Heart right ventricle (tissue), 16 donors: ENCODE measurements around the gene SLC25A41. TPM values are rescaled to one million over a fixed set of nuclear protein-coding genes. Genes with fewer than 3 reads are reported as not detected.

Experiments used
- ATAC-seq, 8 donors: fragments of 200-7000 bp; cut with Tn5 transposase; one replicate each; pipeline ENCODE4 v1.9.1; 2020; ENCODE audit warnings: mild to moderate bottlenecking in 8 of 8, moderate library complexity in 8 of 8, moderate number of reproducible peaks in 1 of 8
- DNase-seq, 2 donors: peaks; one replicate each; pipeline ENCODE4 v3.0.0-alpha.2; 2020
- H3K27ac ChIP-seq, 10 donors: fragments of 200-600 bp; sonication (generic) in 2 of 10; one replicate each; pipeline versions ENCODE4 v1.5.0 to v1.8.0; 2020 to 2022; ENCODE audit warnings: mild to moderate bottlenecking in 3 of 10
- H3K27me3 ChIP-seq, 7 donors: fragments of 200-600 bp; one replicate each; pipeline ENCODE4 v1.8.0; 2021 to 2022; ENCODE audit warnings: mild to moderate bottlenecking in 2 of 7
- H3K36me3 ChIP-seq, 9 donors: fragments of 200-600 bp; sonication (generic) in 1 of 9; one replicate each; pipeline versions ENCODE4 v1.5.0 to v1.8.0; 2020 to 2022; ENCODE audit warnings: mild to moderate bottlenecking in 2 of 9
- H3K4me1 ChIP-seq, 9 donors: fragments of 200-600 bp; sonication (generic) in 1 of 9; one replicate each; pipeline versions ENCODE4 v1.5.0 to v1.8.0; 2020 to 2022; ENCODE audit warnings: mild to moderate bottlenecking in 4 of 9
- H3K4me3 ChIP-seq, 10 donors: fragments of 200-600 bp; sonication (generic) in 2 of 10; one replicate each; pipeline versions ENCODE4 v1.5.0 to v1.8.0; 2020 to 2022; ENCODE audit warnings: mild to moderate bottlenecking in 7 of 10, moderate library complexity in 2 of 10
- H3K9me3 ChIP-seq, 11 donors: fragments of 200-600 bp in 10 of 11; sonication (generic) in 2 of 11; one replicate each; pipeline versions ENCODE4 v1.5.0 to v1.8.0; 2013 to 2022; ENCODE audit warnings: mild to moderate bottlenecking in 2 of 11, control low read depth in 1 of 11, moderate library complexity in 1 of 11
- WGBS, 2 donors: extraction: QIAGEN DNeasy Blood & Tissue Kit; methylation state at CpG; one replicate each; pipeline ENCODE4 v1.1.7; 2013; ENCODE audit warnings: inconsistent platforms in 1 of 2; 5-methylcytosine and 5-hydroxymethylcytosine counted together
- intact Hi-C, 10 donors: fragments of 100-400 bp; cut with DNase I; formaldehyde crosslinking; loops; one replicate each; pipeline versions ENCODE4 v1.11.1 to v1.14.2; 2022
- polyA plus RNA-seq, 2 donors: library from polyadenylated mRNA; stranded (reverse); fragments of 200-250 nt; gene quantifications; one replicate each; pipeline ENCODE4 v1.2.3, GENCODE V29; 2013
- total RNA-seq, 10 donors: library from RNA; stranded (reverse); fragmentation: NEBNext Ultra II Directional in 3 of 10; extraction: Animal tissue kit (Norgen Biotek cat#: 25700) in 3 of 10; gene quantifications; one replicate each; pipeline versions ENCODE4 v1.2.1 to v1.2.4, GENCODE V29; 2021 to 2023
- TF ChIP-seq, protein P1 (sequence below), 9 donors: fragments of 200-600 bp; sonication (generic) in 2 of 9; IDR thresholded peaks; one replicate each; pipeline versions ENCODE4 v1.5.0 to v1.8.0; 2021 to 2022; ENCODE audit warnings: antibody characterized with exemption in 9 of 9, mild to moderate bottlenecking in 5 of 9, moderate library complexity in 1 of 9
- donor health status: Arrhythmogenic right ventricular cardiomyopathy.
- donor health status: ischemic (EF 13 %, LVEDD 7.1; RV severe dilation, severe dysfunction).
- donor health status: healthy with polysubstance abuse.
- donor health status: DM: no; HTN: yes; CAD: no.
- donor health status: DM: no; HTN: no; CAD: no.
- donor health status: ischemic (EF 25% LVEDD 6.9; RV normal size, moderate dysfunction).
- donor health status: ischemic (EF 25% LVEDD 5.7; RV mildly dilated, moderate dysfunction).
- donor health status: healthy.
- donor health status: DM: yes; HTN: yes; CAD: no.
- donor health status: Ischemic cardiomyopathy.
- donor health status: ischemic (EF 35%, LVEDD 5.7; RV mildly dilated, moderate dysfunction).
- donor health status: nonischemic (EF 11% LVEDD 7.7; RV severe dilation, severe dysfunction).
- donor health status: DM: yes; HTN: yes; CAD: no.
- donor health status: PGD.
- donor health status: ischemic (EF 29% LVEDD 5.4; RV normal size, mild dysfunction).
- donor health status: nonischemic (EF 23%, LVEDD 6.1; RV moderate dilation, normal function).

SLC25A41 gene
- total and polyA plus RNA-seq, 12 donors = 0.17 to 1.7 (median 0.44) TPM; not detected in 4

GRCh38 chr19:6427131-6427530 is 6.4 kb downstream of the SLC25A41 start:
- no peaks in the 10 kb centered on the region for H3K27me3 ChIP-seq
- peaks cover 0 to 3% (median 0%) of the 10 kb centered on the region in 9 donors for H3K36me3 ChIP-seq
- 93 to 97% methylated on average over 18 of the region's 18 CpGs for WGBS, 2 donors

DNA sequence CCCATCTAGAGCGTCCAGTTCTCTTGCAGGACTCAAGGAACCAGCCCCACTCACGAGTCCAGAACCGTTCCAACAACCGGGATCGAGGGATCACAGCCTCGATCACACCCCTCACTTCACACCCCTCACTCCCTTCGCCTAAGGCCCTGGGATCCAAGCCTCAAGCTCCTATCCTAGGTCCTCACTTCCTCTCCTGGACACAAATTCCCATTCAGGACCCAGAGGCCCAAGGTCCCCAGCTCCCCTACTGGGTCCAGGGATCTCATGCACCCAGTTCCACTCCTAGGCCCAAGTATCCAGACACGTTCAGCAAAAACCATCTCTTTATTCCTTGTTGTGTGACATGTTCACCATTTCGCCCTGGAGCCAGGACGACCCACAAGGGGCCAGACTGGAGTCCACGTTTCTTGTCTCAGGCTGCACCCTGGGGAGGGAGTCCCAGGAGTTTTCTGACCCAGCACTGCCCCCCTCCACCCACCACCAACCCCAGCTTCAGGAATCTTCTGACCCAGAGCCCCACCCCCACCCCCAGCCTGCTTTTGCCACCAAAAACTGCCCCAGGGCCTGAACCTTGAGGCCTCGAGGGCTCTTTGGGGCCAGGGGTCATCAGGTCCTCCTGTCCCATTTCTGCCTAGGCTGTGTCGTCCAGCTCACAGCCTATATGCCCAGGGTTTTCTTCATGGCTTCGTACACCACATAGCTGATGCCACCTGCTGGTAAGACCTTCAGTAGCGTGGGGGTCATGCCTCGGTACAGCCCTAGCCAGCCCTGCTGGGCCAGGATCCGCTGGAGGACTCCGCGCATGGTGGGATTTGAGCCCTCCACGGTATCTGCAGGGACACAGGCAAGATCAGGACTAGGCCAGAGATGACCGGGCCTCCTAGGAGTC is 7.6 kb downstream of the SLC25A41 start:
- H3K9me3 ChIP-seq = no peaks in the 10 kb centered on the region
- ATAC-seq (no peak), DNase-seq (no peak)
- no peaks in the 10 kb centered on the region for H3K27me3 ChIP-seq
- H3K4me1 ChIP-seq = peaks cover 10 to 34% (median 29%) of the 10 kb centered on the region in 9 donors
- intact Hi-C loops = loop anchor here in 3 of 10 donors (1.0 to 10.0 kb wide), 4 partner anchors 33 to 53 kb away; partner anchors contain the start of genes ALKBH7 (in 3 of the 3), GTF2F1 (in 1 of the 3) and PSPN (in 1 of the 3)
- 89 to 92% methylated on average over 20 to 21 of the region's 21 CpGs for WGBS, 2 donors
- TF ChIP-seq, protein P1, sequence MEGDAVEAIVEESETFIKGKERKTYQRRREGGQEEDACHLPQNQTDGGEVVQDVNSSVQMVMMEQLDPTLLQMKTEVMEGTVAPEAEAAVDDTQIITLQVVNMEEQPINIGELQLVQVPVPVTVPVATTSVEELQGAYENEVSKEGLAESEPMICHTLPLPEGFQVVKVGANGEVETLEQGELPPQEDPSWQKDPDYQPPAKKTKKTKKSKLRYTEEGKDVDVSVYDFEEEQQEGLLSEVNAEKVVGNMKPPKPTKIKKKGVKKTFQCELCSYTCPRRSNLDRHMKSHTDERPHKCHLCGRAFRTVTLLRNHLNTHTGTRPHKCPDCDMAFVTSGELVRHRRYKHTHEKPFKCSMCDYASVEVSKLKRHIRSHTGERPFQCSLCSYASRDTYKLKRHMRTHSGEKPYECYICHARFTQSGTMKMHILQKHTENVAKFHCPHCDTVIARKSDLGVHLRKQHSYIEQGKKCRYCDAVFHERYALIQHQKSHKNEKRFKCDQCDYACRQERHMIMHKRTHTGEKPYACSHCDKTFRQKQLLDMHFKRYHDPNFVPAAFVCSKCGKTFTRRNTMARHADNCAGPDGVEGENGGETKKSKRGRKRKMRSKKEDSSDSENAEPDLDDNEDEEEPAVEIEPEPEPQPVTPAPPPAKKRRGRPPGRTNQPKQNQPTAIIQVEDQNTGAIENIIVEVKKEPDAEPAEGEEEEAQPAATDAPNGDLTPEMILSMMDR (IDR thresholded peaks at IDR 0.05) = peak in 2 of 9 donors; percentile 7 to 13
- H3K4me3 ChIP-seq = peak overlapping the region in 9 of 10 donors; percentile 1 to 90 (median 30)
- peak overlapping the region; percentile 32 to 94 (median 80) for H3K27ac ChIP-seq
- H3K36me3 ChIP-seq = peaks cover 0 to 15% (median 0%) of the 10 kb centered on the region in 9 donors

More at GRCh38 chr19:6427131-6427530, 6.4 kb downstream of the SLC25A41 start:
- Histone ChIP-seq H3K9me3 (no peaks in the 10 kb centered on the region), H3K4me3 (no peak overlapping the region), H3K4me1 (peaks cover 10 to 25% (median 22%) of the 10 kb centered on the region in 9 donors), H3K27ac (no peak overlapping the region)
- DNase-seq (no peak), ATAC-seq (no peak)
- intact Hi-C loops = loop anchor here in 1 of 10 donors (10.0 kb wide), 1 partner anchor 52 kb away; the partner anchor contains the start of genes ALKBH7 and PSPN
- TF ChIP-seq, protein P1 (IDR thresholded peaks at IDR 0.05) = no peak

DNA sequence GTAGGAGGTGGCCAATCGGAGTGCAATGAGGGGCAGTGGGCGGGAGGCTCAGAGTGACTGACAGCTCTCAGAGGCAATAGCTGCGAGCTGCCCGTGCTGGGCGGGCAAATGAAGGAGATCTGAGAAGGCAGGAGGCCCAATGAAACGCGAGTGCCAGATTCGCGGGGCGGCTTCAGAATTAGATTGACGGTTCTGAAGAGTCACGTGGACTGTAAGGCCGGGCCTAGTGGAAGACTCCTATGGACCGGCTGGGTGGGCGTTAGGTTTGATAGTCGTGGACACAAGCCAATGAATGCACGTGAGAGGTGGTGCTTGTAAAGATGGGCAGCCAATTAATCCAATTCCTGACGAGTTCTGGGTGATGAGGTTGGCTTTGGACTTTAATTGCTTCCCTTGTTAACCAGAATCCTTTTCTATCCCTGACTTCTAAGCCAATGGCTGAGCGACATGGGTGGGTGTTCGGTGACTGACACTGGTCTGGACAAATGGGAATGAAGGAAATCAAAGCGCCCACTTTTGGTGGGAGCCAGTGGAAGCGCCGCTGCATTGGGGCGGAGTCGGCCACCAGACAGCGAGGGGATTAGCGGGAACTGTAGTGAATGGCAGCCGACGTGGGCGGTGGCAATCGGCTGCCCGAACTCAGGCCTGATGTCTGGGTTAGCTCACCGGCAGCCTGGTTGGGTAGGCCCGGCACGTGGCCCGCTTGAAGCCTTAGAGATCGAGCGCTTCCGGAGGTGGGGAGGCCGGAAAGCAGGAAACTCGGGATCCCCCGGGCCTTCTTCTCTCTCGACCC is 8.4 kb downstream of the SLC25A41 start:
- H3K9me3 ChIP-seq = no peaks in the 10 kb centered on the region
- peak overlapping the region in 9 of 10 donors; percentile 1 to 90 (median 39) for H3K4me3 ChIP-seq
- peak overlapping the region; percentile 32 to 94 (median 80) for H3K27ac ChIP-seq
- H3K27me3 ChIP-seq = no peaks in the 10 kb centered on the region
- intact Hi-C loops = loop anchor here in 4 of 10 donors (1.0 to 10.0 kb wide), 4 partner anchors 32 to 52 kb away; partner anchors contain the start of genes ALKBH7 (in 3 of the 4), GTF2F1 (in 2 of the 4) and PSPN (in 1 of the 4)
- 5 to 6% methylated on average over 43 of the region's 43 CpGs for WGBS, 2 donors
- ATAC-seq (peak; percentile 92 to 96 (median 96)), DNase-seq (peak; percentile 99 to 100)
- TF ChIP-seq, protein P1 (IDR thresholded peaks at IDR 0.05) = peak in 1 of 9 donors; percentile 10
- H3K4me1 ChIP-seq = peaks cover 10 to 40% (median 29%) of the 10 kb centered on the region in 9 donors
- peaks cover 0 to 23% (median 2%) of the 10 kb centered on the region in 9 donors for H3K36me3 ChIP-seq
